K562 (cell line): ENCODE results near the gene SERPINA5. TPM values are rescaled to one million over a fixed set of nuclear protein-coding genes. Genes with fewer than 3 reads are reported as not detected.

Experiments
- ARNT ChIP-seq, 2 experiments: fragments of 450-650 bp; IDR thresholded peaks; 2 replicates each; pipeline ENCODE4 v1.6.1; 2016; ENCODE audit warnings: mild to moderate bottlenecking in 1 of 2
- ASH1L ChIP-seq: fragments of 450-650 bp; IDR thresholded peaks from 2 replicates; pipeline ENCODE4 v1.6.1; 2018; ENCODE audit warnings: borderline replicate concordance, mild to moderate bottlenecking, low read depth; ENCODE audit not compliant: partially characterized antibody
- TRIM28 ChIP-seq: fragments of 450-650 bp; IDR thresholded peaks from 2 replicates; pipeline ENCODE4 v1.6.1; 2017
- ZNF311 ChIP-seq: fragments of 250-450 bp; sonication (Bioruptor Pico); IDR thresholded peaks from 2 replicates; pipeline ENCODE4 v1.4.0; 2020; ENCODE audit warnings: mild to moderate bottlenecking, moderate library complexity
- ZNF551 ChIP-seq: fragments of 250-450 bp; sonication (Bioruptor Pico); IDR thresholded peaks from 2 replicates; pipeline ENCODE4 v1.5.0; 2021; ENCODE audit warnings: mild to moderate bottlenecking, moderate library complexity
- ZNF764 ChIP-seq: fragments of 250-450 bp; sonication (Bioruptor Pico); IDR thresholded peaks from 2 replicates; pipeline ENCODE4 v1.4.0; 2020; ENCODE audit warnings: low read depth, mild to moderate bottlenecking, moderate library complexity
- polyA plus RNA-seq, 8 experiments: library from polyadenylated mRNA; depleted of rRNA in 4 of 8; stranded (reverse) in 5 of 8; unstranded in 3 of 8; fragments of >200 nt; fragmentation: Nextera tagmentation in 2 of 8; fragmentation: Illumina TruSeq in 1 of 8; extraction: Ambion mirVana in 2 of 8; extraction: Trizol in 1 of 8; gene quantifications; 2 replicates each; pipeline versions ENCODE4 v1.2.1 to v1.2.3, GENCODE V29; 2011 to 2014; ENCODE audit warnings: inconsistent platforms in 1 of 8, missing spikeins in 1 of 8
- total RNA-seq, 7 experiments: library from RNA; depleted of rRNA in 6 of 7; stranded (reverse); fragments of >200 nt in 6 of 7; fragmentation: Illumina TruSeq in 2 of 7; extraction: Trizol in 2 of 7; gene quantifications; 2 replicates each; pipeline versions ENCODE4 v1.2.1 to v1.2.3, GENCODE V29; 2011 to 2021; ENCODE audit warnings: low replicate concordance in 1 of 7
- TF ChIP-seq, protein P1 (sequence below): conservative IDR thresholded peaks from 2 replicates; pipeline ENCODE4 v1.6.1; 2011; ENCODE audit warnings: low read depth, mild to moderate bottlenecking, low read length; ENCODE audit not compliant: control insufficient read depth
- TF ChIP-seq, protein P2 (sequence below): sonication (generic); formaldehyde crosslinking; IDR thresholded peaks from 2 replicates; pipeline ENCODE4 v1.8.0; 2022; ENCODE audit warnings: mild to moderate bottlenecking, missing genetic modification reagents
- TF ChIP-seq, protein P3 (sequence below): sonication (generic); formaldehyde crosslinking; IDR thresholded peaks from 2 replicates; pipeline ENCODE4 v1.8.1; 2022; ENCODE audit warnings: missing genetic modification reagents

SERPINA5 gene
- total and polyA plus RNA-seq, 9 of the 15 experiments (the other 6 are each of a cell fraction or from before 2014, with no cell fraction given) = 0.38 TPM; not detected in 8

DNA sequence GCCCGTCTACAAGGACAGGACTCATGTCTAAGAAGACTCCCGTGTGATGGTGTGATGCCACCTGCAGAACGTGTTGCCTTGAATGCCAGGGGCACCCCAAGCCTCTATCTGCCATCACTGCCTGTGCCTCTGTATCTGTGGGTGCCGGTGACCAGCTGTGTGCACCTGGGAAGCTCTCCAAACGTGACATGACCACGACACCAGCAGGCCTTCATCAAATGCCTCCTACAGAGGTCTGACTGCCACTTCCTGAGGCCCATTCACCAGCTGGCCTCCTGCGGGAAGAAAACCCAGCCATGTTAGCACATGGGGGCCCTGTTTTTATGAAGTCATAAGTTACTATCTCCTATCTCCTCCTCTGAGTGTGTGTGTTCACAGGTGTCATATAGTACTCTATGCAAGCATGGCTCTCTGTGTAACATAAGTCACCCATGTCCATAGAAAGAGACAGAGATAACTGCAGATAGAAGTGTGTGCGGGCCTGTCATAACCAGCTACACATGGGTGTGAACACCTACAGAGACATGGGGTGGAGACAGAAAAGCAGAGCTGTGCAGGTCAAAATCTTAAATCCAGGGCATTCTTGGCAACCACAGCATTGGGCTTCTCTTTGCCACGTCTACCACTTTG is 38.3 kb upstream of the SERPINA5 start (continued):
- TF ChIP-seq, protein P1, sequence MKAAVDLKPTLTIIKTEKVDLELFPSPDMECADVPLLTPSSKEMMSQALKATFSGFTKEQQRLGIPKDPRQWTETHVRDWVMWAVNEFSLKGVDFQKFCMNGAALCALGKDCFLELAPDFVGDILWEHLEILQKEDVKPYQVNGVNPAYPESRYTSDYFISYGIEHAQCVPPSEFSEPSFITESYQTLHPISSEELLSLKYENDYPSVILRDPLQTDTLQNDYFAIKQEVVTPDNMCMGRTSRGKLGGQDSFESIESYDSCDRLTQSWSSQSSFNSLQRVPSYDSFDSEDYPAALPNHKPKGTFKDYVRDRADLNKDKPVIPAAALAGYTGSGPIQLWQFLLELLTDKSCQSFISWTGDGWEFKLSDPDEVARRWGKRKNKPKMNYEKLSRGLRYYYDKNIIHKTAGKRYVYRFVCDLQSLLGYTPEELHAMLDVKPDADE = no peak
- TF ChIP-seq TRIM28 (no peak), ZNF311 (CRISPR knock-in tag) (no peak), ZNF764 (CRISPR knock-in tag) (no peak), ARNT (IDR thresholded peaks at IDR 0.05) (no peak), ASH1L (no peak), ZNF551 (CRISPR knock-in tag) (no peak)
- TF ChIP-seq, protein P2, sequence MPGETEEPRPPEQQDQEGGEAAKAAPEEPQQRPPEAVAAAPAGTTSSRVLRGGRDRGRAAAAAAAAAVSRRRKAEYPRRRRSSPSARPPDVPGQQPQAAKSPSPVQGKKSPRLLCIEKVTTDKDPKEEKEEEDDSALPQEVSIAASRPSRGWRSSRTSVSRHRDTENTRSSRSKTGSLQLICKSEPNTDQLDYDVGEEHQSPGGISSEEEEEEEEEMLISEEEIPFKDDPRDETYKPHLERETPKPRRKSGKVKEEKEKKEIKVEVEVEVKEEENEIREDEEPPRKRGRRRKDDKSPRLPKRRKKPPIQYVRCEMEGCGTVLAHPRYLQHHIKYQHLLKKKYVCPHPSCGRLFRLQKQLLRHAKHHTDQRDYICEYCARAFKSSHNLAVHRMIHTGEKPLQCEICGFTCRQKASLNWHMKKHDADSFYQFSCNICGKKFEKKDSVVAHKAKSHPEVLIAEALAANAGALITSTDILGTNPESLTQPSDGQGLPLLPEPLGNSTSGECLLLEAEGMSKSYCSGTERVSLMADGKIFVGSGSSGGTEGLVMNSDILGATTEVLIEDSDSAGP (CRISPR knock-in tag) = no peak
- TF ChIP-seq, protein P3, sequence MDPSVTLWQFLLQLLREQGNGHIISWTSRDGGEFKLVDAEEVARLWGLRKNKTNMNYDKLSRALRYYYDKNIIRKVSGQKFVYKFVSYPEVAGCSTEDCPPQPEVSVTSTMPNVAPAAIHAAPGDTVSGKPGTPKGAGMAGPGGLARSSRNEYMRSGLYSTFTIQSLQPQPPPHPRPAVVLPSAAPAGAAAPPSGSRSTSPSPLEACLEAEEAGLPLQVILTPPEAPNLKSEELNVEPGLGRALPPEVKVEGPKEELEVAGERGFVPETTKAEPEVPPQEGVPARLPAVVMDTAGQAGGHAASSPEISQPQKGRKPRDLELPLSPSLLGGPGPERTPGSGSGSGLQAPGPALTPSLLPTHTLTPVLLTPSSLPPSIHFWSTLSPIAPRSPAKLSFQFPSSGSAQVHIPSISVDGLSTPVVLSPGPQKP (CRISPR knock-in tag) = no peak
